SU-DHL-6 (cell line): ENCODE measurements around the gene MATN1.

Source experiments
- EZH2phosphoT487 ChIP-seq: fragments of 200-600 bp; sonication (generic), shearing (Covaris generic); conservative IDR thresholded peaks from 2 replicates; pipeline ENCODE4 v1.6.1; 2018; ENCODE audit warnings: mild to moderate bottlenecking, antibody characterized with exemption, low read length, moderate library complexity, mixed read lengths
- TF ChIP-seq, protein P1 (sequence below): fragments of 200-600 bp; sonication (generic); IDR thresholded peaks from one replicate; pipeline ENCODE4 v1.5.1; 2017; ENCODE audit warnings: antibody characterized with exemption, mild to moderate bottlenecking, low read length, moderate library complexity; ENCODE audit not compliant: insufficient read depth, poor library complexity, severe bottlenecking

DNA sequence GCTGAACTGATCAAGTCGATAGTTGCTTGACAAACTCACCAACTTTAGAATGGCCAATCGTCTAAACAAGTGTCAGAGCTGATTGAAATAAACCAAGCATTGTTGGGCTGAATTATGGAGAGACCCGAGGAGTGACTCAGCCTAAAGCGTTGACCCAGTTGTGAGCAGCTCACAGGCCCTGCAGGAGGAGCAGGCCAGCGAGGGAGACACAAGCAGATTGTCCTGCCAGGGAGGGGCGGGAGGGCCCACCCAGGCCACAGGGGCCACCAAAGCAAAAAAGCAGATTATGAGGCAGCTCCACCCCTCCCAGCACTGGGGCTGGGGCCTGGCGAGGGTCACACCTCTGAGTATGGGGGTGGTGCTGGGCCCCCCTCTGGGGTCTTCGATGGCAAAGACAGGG is 10.1 kb upstream of the MATN1 start:
- TF ChIP-seq, protein P1, sequence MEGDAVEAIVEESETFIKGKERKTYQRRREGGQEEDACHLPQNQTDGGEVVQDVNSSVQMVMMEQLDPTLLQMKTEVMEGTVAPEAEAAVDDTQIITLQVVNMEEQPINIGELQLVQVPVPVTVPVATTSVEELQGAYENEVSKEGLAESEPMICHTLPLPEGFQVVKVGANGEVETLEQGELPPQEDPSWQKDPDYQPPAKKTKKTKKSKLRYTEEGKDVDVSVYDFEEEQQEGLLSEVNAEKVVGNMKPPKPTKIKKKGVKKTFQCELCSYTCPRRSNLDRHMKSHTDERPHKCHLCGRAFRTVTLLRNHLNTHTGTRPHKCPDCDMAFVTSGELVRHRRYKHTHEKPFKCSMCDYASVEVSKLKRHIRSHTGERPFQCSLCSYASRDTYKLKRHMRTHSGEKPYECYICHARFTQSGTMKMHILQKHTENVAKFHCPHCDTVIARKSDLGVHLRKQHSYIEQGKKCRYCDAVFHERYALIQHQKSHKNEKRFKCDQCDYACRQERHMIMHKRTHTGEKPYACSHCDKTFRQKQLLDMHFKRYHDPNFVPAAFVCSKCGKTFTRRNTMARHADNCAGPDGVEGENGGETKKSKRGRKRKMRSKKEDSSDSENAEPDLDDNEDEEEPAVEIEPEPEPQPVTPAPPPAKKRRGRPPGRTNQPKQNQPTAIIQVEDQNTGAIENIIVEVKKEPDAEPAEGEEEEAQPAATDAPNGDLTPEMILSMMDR: no peak
- no peak for TF ChIP-seq EZH2phosphoT487
